HG03196 (cell line): Measurements from ENCODE around the gene CDH22.

Experiments used
- ATAC-seq: cut with Tn5 transposase; IDR thresholded peaks from one replicate; pipeline ENCODE4 v1.9.1; 2021; ENCODE audit not compliant: unreplicated experiment

Gene CDH22

DNA sequence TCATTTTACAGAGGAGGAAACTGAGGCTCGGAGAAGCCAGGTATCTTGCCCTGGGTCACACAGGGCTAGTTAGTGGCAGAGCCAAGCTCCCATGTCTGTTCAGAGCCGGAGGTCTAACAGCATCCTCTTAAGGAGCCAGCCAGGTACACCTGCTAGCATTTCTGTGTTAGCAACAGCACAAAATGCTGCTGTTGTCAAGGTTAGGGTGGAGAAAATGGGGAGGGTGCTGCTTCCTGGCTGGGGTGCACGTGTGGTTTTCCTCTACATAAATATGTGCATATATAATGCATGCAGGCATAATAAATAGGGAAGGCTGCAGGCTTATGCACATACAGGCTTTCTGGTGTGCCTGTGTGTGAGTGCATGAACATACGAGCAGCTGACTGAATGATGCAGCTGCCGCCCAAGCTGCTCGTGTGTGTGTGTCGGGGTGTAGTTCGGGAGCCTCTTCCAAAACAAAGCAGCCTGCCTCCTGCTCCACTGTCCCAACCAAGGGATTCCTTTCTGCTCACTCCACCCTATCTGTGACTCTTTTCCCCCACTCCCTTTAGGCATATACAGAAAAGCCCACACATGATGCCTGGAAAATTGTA, 103.6 kb downstream of the CDH22 start:
- no peak for ATAC-seq

DNA sequence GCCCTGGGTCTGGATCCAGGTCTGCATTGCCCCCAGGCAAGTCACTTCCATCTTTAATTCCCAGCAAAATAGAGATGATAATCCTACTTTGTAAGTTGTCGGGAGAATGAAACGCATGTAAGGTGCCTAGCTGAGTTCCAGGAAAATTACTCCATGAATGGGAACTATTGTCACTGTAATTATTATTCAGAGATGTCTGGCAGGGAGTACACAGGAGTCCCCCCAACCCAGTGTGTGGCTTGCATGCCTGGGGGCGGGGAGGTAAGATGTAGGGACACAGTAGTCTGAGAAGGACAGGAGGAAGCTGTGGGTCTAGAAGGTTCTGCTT, 104.8 kb downstream of the CDH22 start:
- ATAC-seq, result no peak

DNA sequence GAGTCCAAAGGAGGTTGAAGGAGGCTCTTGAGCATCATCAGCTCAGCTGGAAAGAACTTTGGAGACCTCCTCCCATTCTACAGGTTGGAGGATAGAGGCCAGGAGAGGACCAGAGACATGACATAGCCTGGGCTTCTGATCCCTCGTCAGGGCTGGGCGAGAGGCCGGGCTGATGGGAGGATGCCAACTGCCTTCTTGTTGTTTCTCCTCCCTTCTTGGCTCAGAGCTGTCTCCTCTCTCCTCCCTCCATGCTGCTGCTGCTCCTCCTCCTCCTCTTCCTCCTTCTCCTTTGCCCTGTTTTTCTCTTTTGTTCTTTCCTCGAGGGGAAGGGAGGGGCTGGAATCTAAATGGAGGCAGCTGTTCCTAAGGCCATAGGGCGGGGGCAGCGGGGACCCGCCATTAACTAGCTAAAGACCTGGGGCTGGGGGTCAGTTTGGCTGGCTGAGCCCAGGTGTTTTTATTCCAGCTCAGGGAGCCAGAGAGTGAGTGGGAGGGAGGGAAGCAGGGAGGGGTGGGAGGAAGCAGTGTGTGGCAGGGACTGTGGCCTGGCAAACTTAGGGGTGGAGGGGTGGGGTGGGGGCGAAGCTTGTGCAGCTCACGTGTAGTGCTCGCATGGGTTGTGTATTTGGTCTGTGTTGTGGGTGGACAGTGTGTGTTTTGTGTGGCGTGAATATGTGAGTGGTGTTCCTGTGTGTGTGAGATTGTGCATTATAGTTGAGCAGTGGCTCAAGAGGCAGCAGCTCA, 105.4 kb downstream of the CDH22 start:
- ATAC-seq, result no peak

DNA sequence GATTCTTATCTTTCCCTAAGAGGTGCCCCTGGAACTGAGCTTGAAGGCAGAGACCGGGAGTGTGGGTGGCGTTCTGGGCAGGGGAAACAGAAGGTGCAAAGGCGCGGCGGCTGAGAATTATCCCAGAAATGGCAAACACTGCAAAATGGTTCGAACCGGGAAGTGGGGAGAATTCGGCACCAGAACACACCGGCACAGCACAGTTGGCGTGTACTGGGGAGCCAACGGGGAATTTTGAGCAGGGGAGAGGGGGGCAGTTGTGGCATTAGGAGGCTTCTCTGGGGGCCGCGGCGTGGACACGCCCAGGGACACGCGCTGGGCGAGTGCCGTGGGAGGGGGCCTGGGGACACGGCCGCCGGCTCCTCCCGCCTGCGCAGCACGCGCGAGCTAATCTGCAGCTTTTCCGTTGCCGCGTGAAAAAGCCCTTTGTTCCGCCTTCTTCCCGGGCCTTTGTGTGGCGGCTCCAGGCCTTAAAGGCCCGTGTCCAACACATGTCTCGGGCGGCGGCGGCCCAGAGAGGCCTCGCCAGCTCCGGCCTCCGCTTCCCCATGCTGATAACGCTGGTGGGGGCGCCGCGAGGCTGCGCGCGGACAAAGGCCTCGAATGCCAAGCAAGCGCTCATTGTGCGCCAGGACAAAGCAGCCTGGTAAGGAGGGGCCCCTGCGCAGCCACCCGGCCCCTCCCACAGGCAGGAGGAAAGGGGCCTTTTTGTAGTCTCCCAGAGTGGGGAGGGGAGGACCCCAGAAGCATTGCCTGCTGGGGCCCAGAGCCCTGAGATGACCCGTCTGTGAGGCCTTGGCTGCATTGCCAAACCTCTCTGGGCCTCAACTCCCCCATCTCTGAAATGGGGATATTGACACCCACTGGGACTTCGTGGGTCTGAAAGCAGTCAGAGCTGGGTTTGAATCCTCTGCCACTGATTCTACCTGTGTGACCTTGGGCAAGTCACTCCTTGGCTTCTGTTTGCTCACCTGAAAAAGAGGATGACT, 107.4 kb downstream of the CDH22 start:
- no peak for ATAC-seq

DNA sequence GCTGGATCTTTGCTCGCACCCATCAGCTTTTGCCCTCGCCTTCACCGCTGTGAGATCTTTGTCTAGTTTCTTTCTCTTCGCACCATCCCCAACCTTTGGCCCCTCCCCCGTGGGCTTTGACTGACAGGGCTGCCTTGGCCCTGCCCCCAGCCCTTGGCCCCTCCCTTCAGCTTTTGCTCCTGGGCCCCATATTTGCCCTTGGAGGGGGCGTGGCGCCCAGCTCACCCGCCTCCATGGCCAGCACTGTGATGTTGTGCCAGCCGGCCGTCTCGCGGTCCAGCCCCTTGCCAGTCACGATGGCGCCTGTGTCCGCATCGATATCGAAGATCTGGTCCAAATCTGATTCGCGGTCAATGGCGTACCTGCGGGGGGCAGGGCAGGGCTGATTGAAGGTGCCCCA, 109.1 kb downstream of the CDH22 start:
- no peak for ATAC-seq

DNA sequence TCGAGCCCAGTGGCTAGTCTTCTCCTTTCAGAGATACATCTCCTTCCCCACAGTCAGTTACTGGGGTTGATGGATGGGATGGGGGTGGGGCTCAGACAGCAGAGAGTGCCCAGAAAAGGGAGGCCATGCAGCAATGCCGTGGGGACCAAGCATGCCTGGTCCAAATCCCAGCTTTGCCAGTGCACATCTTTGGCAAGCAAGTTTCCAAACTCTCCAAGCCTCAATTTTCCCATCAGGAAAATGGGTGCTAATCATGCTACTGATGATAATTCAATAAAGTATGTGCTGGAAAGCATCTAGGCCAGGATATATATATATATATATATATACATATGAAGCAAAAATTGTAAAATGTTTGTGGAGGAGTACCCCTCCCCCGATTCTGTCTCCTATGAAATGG, 111.3 kb downstream of the CDH22 start:
- no peak for ATAC-seq

DNA sequence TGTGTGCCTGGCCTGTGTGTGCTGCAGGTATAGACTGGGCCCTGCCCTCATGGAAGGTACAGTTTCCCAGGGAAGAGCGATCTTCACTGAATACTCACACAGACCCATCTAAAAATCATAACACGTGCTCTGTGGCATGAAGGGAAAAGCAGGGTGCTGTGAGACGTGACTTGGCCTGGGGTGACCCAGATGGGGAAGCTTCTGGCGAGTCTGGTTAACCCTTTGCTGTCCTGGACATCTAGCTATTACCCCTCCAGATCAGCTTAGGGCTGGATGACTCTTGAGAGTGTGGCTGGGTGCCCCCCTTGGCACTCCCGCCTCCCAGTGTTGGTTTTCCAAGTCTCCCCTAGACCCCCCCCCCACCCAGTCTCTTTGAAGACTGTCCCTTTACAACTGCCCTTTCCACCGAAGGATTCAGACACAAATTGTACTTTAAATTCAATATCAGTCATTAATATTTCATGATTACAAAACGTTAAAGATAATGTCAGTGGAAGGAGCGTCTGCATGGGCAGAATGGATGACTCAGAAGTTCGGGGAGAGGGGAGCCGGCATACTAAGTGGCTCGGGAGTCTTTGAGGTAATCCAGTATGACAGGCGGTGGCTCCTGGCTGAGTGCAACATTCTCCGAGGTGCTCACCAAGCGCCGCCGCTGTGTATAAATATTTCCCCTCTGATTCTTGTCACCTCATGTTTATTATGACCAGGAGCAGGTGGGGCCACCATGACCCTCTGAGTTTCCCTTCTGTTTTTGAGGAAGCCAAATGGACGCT, 112.8 kb downstream of the CDH22 start:
- ATAC-seq, result no peak

DNA sequence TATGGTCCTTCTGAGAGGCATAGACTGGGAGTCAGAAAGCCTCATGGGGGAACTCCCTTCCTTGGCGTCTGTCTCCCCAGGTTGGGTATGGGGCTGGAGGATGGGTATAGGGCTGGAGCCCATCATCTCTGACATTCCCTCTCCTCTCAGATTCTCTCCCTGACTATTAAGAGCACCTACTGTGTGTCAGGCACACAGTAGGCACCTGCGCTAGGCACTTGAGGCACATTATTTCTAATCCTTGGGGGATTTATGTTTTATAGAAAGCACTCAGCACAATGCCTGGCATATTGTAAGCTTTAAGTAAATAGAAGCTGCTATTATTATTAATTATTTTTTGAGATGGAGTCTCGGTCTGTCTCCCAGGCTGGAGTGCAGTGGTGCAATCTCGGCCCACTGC, 113.9 kb downstream of the CDH22 start:
- no peak for ATAC-seq

DNA sequence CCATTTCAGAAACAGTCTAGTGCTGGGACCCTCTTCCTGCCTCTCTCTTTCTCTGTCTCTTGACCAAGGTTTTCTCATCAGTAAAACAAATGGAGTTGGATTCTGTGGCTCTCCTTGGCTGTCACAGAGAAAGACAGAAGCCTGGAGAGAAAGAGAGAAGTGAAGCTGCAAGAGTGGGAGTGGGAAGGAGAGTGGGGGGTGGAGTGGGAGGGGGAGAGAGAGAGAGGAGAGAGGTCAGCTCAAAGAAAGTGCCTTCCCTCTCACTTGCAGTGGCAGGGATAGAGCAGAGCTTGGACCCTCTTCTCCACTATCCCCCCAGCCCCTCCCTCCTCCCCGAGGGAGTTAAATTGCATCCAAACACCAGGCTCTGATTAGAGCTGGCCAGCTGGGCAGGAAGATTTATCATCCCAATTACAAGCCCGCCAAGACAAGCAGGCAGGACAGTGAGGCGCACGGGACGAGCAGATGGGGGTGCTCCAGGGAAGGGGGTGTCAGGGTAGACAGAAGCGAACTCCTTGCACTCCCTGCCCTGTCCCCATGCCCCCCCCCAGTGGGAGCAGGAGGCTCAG, 115.8 kb downstream of the CDH22 start:
- no peak for ATAC-seq

DNA sequence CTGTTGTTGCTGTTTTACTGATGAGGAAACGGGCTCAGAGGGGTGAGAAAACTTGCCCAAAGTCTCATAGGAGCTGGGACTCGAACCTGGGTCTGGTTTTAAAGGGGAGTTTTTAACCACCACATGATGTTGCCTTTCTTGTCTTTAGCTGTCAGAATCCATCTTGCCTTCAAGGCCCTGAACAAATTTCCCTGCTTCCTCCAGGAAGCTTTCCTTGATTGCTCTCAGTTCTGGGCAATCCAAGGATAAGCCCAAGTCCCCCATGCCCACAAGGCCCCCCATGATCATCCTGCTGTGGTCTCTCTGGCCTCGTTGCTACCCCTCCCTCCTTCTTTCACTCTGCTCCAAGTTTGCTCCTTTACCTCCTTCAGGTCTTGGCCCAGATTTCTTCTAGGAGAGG, 116.7 kb downstream of the CDH22 start:
- no peak for ATAC-seq

DNA sequence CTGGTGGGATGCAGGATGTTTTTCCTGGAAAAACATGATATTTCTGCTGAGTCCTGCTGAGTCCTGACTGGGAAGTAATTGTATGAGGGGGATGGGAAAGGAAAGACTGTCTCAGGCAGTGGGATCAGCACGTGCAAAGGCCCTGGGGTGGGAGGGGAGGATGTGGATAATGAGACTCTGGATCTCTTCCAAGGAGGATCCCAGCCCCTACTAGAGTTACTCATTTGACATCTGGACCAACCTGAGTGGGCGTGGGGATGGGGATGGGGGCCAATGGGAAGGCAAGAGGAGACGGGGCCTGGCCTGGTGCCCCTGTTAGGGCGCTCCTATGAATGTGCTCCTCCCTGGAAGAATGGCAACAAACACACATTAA, 117.1 kb downstream of the CDH22 start:
- no peak for ATAC-seq

DNA sequence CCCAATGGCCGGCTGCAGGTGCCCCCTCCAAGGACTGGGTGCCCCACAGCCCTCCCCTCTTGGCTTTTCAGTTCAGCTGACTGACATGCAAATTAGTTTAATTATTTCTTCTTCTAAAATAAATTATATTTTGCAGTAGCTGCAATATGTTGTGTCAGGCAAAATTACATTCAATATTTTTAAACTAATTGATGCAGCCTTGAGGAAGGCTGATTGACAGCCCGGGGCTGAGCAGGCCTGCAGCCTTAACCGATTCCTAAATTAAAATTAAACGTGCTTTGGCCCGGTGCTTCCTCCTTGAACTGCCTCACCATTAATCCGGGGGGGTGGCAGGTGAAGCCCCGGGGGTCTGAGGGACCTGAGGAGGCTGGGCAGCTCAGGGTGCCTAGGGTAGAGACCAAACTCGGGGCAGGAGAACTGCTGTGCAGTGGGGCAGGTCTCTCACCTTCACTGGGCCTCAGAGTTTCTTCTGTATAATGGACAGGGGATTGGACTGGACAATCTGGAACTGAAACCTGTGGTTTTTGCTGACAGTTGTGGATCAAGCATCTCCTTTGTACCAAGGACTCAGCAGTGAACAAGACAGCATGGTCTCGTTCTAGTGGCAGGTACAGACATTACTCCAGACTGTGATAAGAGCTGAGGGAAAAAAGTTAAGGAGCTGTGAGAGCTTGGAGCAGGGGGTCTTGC, 117.7 kb downstream of the CDH22 start:
- ATAC-seq, result no peak

DNA sequence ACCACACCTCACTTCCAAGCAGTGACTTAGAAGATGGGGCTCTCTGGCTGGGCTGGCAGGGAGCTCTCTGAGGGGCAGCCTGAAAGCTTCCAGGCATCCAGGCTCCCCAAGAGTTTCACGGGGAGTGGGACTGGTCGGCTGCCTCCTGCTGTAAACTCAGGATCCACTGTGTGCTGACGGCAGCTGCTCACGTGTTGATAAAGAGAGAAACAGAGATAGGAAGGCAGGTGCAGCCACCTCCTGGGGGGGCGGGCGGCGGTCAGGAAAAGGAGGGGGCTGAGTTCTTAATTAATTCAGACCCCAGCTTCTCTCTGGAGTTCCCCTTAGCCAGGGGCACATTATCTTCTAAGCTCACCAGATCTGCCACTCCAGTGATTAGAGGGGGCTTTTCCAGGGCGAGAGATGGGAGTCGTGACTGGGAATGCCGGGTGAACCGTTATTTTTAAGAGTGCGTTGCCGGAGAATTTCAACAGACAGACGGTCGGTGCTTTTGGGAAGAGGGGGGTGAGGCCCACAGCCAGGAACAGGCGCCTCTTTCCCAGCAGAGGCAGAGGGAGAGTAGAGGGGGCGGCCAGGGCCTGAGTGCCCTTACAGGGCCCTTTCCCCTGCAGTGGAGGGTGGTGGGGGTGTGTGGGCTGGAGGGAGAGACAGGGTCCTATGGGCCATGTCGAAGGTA, 119.3 kb downstream of the CDH22 start:
- ATAC-seq, result no peak

DNA sequence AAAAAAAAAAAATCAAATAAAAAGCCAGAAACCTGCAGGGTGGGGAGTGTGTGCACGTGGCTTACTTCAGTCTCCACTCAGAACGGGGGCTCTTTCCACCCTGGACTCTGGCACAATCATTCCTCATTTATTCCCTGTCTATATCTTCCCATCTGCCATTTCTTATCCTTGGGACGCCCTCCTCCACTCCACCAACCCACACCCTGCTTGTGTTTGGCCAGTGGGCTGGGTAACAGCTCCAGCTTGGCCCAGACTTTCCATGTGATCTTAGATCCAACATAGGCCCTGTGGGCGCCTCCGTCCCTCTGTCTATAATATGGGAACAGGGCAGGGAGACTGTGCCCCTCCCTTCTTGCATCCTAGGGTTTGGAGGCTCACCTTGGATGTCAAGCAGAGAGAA, 122.1 kb downstream of the CDH22 start:
- no peak for ATAC-seq

DNA sequence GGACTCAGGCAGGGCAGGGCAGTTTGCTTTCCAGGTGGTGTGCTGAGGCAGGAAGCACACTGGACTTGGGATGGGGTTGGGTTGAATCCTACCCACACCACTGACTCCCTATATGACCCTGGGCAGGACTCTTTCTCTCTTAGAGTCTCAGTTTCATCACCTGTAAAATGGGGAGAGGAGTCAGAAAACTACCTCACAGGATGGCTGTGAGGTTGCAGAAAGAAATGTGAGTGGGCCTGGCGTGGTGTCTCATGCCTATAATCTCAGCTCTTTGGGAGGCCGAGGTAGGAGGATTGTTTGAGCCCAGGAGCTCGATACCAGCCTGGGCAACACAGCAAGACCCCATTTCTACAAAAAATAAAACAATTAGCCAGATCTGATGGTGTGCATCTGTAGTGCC, 122.9 kb downstream of the CDH22 start:
- ATAC-seq, result no peak

DNA sequence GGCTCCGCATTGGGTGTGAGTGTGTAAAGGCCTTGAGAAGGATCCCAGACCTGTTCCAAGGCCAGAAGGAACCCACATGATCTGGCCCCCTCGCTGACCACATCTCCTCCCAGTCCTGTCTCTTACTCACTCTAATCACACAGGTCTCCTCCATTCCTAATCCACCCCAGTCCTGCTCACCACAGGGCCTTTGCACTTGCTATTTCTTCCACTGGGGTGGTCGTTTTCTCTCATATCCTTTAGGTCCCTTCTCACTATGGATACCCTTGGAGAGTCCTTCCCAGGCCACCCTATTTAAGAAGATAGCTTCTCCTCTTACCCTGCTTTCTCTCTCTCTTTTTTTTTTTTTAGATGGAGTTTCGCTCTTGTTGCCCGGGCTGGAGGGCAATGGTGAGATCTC, 124.5 kb downstream of the CDH22 start:
- ATAC-seq, result no peak

DNA sequence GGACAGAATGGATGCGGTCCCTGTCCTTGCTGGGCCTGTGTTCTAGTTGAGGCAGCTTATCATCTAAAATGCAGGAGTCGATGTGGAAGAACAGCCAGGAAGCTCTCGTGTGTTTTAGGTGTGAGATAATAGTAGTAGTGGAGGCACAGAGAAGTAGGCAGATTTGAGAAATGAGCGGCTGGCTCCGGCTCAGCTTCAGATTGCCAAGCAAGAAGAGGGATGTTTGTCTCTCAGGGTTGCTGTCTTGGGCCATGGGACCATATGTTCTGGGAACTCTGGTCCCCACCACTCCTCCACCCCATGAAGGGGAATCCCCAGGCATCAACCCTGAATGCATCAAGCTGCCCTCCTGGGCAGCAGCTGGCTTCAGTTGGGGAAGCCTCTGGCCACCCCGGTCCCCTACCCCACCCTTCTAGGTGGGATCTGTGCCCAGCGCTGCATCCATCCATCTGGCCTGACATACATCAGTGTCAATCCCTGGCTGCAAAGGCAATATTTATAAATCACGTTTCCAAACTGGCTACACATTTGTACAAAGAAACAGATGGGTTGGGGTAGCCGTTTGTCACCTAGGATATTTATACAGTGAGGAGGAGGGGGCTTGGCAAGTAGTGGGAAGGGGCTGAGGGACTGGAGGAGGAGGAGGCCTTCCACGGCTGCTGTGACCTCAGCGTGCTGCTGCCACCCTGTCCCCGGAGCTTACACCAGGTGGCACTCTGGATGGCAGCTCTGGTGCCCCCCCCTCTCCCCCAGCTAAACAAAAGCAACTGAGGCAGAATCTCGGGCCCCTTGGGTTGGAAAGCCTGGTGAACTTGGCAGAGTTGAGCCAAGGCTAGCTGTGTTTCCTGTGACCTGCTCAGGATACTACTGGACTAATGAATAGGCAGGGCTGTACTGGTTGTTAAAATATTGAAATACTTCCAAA, 125.8 kb downstream of the CDH22 start:
- no peak for ATAC-seq

DNA sequence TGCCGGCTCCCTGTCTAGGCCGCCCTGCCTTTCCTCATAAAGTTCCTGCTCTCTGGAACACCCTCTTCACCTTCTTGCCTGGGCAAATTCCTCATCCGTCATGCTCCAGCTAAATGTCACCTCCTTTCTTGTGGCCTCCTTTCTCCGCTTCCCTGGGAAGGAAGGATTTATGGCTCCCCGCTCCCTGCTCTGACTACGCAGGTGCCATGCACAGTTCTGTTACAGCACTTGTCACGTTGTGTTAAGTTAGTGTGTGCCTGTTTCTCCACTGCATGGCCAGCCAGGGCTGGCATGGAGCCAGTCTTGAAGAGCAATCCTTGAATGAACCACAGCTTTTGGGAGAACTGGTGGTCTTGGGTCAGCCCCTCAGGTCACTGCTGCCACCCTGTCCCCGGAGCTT, 128.4 kb downstream of the CDH22 start:
- no peak for ATAC-seq

DNA sequence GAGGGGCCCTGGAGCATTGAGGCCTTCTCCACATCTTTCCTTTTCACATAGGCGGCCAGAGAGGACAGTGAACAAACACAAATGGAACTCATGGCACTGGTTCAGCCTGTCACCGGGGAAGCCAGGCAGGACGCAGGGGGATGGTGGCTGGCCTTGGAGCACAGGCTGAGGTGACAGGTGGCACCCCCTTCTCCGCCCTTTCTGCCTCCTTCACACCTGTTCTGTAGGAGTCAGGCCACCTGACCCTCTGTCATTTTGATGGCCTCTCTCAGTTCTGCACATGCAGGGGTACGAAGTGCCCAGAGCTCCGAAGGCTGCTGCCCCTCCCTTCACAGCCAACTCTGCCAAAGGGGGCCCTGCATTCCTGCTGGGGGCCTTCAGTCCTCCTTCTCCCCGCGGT, 129.4 kb downstream of the CDH22 start:
- no peak for ATAC-seq
